Peyer's patch (tissue), 4 donors: ENCODE results near the gene SHANK2. TPM values are rescaled to one million over a fixed set of nuclear protein-coding genes. Genes with fewer than 3 reads are reported as not detected.
A peak's percentile ranks its signal among the peaks of the same experiment; 100 is the strongest.

Experiments used
- DNase-seq, 3 donors: peaks; one replicate each; pipeline ENCODE4 v3.0.0-alpha.2; 2017 to 2019
- H3K27ac ChIP-seq, 4 donors: fragments of 200-600 bp; sonication (generic); one replicate each; pipeline ENCODE4 v1.5.1; 2016 to 2019
- H3K27me3 ChIP-seq, 2 donors: fragments of 200-600 bp; sonication (generic); one replicate each; pipeline ENCODE4 v1.5.1; 2019
- H3K36me3 ChIP-seq, 3 donors: fragments of 200-600 bp; sonication (generic); one replicate each; pipeline ENCODE4 v1.5.1; 2016 to 2019
- H3K4me1 ChIP-seq, 4 donors: fragments of 200-600 bp; sonication (generic); one replicate each; pipeline ENCODE4 v1.5.1; 2016 to 2019
- H3K4me3 ChIP-seq, 4 donors: fragments of 200-600 bp; sonication (generic); 1 replicate in 3 of 4; 2 replicates in 1 of 4; pipeline ENCODE4 v1.5.1; 2016 to 2019; ENCODE audit warnings: mild to moderate bottlenecking in 1 of 4
- H3K9me3 ChIP-seq, 4 donors: fragments of 200-600 bp; sonication (generic); one replicate each; pipeline ENCODE4 v1.5.1; 2016 to 2019; ENCODE audit warnings: mild to moderate bottlenecking in 1 of 4
- POLR2A ChIP-seq, 2 donors: fragments of 450-650 bp; IDR thresholded peaks; one replicate each; pipeline ENCODE4 v1.5.1; 2017; ENCODE audit warnings: antibody characterized with exemption in 2 of 2, mild to moderate bottlenecking in 2 of 2, moderate library complexity in 2 of 2
- total RNA-seq, 4 donors: library from RNA; depleted of rRNA; stranded (reverse); fragments of >200 nt; gene quantifications; one replicate each; pipeline ENCODE4 v1.1.0, GENCODE V29; 2016
- TF ChIP-seq, protein P1 (sequence below), 6 experiments: fragments of 450-650 bp in 4 of 6; fragments of 200-600 bp in 2 of 6; sonication (generic) in 1 of 6; IDR thresholded peaks; one replicate each; pipeline ENCODE4 v1.5.1; 2017 to 2019; ENCODE audit warnings: antibody characterized with exemption in 6 of 6, mild to moderate bottlenecking in 3 of 6, moderate library complexity in 1 of 6

Gene SHANK2
- total RNA-seq, 4 donors from 2014 or later = 26.1 to 109 (median 56.6) TPM

DNA sequence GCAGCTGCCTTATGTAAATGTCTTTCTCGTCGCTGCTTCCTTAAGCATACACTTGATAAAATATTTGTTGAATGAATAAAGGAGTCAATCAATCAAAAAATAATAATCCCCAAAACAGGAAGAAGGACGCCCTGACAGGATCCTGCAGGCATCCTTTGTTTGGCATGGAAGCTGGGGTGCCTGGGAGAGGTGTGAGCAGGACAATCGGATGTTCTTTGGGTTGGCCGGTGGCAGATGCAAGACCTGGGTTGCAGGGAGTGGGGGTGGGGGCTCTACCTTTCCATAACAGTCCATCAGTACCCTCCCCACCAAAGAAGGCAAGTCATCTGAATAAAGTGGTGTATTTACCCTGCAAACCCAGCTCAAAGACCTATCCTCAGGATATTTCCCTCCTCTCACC is 1.4 kb upstream of the SHANK2 start:
- H3K4me1 ChIP-seq = peaks cover 0 to 19% (median 5%) of the 10 kb centered on the region in 4 donors
- H3K27ac ChIP-seq = no peak overlapping the region
- no peak overlapping the region for H3K4me3 ChIP-seq

DNA sequence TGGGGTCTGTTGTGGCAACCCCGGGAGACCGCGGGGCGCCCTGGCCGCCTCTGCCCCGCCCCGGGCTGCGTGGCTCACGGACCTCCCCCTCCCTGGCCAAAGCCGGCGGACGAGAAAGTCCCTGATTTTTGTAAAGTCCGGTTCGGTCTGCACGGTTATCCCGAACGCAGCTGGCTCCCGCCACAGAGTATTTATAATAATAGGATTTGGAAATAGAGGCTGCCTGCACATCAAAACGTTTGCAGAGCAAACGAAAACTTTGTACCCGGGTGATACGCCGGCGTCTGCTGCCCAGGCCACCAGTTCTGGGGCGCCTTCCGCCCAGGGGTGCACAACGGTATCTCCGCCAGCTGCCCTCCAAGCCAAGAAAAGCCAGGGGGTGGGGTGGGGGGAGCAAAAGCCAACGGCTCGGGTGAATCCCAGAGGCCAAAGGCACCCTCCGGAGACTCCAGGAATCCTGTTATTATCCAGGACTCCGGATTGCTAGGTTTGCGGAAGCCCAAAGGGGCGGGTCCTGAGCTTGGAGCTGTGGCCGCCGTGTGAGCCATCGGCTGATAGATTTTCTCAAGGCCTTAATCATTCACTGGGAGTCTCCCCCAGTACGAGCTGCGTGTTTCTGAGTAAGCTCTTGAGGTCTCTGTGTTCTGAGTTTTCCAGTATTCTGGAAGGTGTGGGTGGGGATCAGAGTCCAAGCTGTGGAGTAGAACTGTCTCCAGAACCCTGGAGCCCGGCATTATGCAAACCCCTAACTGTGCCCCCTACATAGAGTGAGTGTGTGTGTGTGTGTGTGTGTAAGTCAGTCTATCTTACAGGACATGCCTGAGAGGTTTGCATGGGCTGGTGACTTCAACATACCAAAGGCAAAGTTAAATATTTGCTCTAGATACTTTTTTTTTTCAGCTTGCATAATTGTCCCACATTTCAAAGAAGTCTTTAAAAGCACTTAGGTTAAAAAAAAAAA is 673 bp upstream of the SHANK2 start:
- no peaks in the 10 kb centered on the region for H3K36me3 ChIP-seq
- peak overlapping the region in 3 of 4 donors; percentile 65 to 88 (median 68) for H3K27ac ChIP-seq
- no peaks in the 10 kb centered on the region for H3K27me3 ChIP-seq
- peak in 2 of 3 donors; percentile 53 to 70 for DNase-seq
- no peaks in the 10 kb centered on the region for H3K9me3 ChIP-seq
- H3K4me3 ChIP-seq = peak overlapping the region; percentile 31 to 74 (median 52)
- H3K4me1 ChIP-seq = peaks cover 0 to 19% (median 5%) of the 10 kb centered on the region in 4 donors
- TF ChIP-seq POLR2A (IDR thresholded peaks at IDR 0.05) = no peak
- TF ChIP-seq, protein P1, sequence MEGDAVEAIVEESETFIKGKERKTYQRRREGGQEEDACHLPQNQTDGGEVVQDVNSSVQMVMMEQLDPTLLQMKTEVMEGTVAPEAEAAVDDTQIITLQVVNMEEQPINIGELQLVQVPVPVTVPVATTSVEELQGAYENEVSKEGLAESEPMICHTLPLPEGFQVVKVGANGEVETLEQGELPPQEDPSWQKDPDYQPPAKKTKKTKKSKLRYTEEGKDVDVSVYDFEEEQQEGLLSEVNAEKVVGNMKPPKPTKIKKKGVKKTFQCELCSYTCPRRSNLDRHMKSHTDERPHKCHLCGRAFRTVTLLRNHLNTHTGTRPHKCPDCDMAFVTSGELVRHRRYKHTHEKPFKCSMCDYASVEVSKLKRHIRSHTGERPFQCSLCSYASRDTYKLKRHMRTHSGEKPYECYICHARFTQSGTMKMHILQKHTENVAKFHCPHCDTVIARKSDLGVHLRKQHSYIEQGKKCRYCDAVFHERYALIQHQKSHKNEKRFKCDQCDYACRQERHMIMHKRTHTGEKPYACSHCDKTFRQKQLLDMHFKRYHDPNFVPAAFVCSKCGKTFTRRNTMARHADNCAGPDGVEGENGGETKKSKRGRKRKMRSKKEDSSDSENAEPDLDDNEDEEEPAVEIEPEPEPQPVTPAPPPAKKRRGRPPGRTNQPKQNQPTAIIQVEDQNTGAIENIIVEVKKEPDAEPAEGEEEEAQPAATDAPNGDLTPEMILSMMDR (IDR thresholded peaks at IDR 0.05) = no peak

More for the DNA sequence above, 1.4 kb upstream of the SHANK2 start:
- no peak for TF ChIP-seq POLR2A (IDR thresholded peaks at IDR 0.05)
- TF ChIP-seq, protein P1 (IDR thresholded peaks at IDR 0.05) = no peak
- H3K9me3 ChIP-seq = peaks cover 0 to 2% (median 0%) of the 10 kb centered on the region in 4 donors
- H3K27me3 ChIP-seq = no peaks in the 10 kb centered on the region
- H3K36me3 ChIP-seq = no peaks in the 10 kb centered on the region
- DNase-seq = no peak

DNA sequence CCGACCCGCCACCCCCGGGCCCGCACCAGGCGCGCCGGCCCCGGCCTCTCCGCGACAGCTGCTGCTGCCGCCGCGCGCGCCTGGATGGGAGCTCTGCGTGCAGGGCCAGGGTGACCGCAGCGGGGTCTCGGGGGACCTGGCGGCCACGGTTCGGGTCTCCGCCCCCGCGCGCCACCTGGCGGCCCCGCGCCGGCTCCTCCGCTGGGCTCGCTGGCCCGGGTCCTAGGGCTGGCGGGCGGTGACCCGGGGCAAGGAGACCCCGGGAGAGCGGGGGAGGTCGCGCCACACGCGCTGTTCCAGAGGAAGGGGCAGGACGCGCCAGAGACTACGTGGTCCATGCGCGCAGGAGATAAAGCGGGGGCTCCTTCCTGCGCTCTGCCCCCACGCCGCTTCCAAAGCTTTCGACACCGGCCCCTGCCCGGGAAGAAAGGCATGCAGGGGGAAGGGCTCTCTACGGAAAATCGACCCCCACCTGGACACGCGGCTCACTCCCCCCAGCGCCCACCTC is 562 bp downstream of the SHANK2 start:
- Histone ChIP-seq H3K4me1 (peaks cover 0 to 19% (median 5%) of the 10 kb centered on the region in 4 donors), H3K4me3 (peak overlapping the region; percentile 31 to 74 (median 52))

GRCh38 chr11:71251151-71251721 is 1.1 kb downstream of the SHANK2 start:
- Histone ChIP-seq H3K4me3 (peak overlapping the region; percentile 31 to 74 (median 52)), H3K4me1 (peaks cover 0 to 19% (median 5%) of the 10 kb centered on the region in 4 donors), H3K9me3 (no peaks in the 10 kb centered on the region), H3K27me3 (no peaks in the 10 kb centered on the region), H3K27ac (peak overlapping the region in 1 of 4 donors; percentile 88), H3K36me3 (no peaks in the 10 kb centered on the region)
- DNase-seq = peak in 1 of 3 donors; percentile 40
- no peak for TF ChIP-seq POLR2A (IDR thresholded peaks at IDR 0.05)
- TF ChIP-seq, protein P1 (IDR thresholded peaks at IDR 0.05) = no peak

More for the DNA sequence above, 562 bp downstream of the SHANK2 start:
- Histone ChIP-seq H3K27ac (peak overlapping the region in 3 of 4 donors; percentile 65 to 88 (median 68)), H3K27me3 (no peaks in the 10 kb centered on the region), H3K9me3 (no peaks in the 10 kb centered on the region), H3K36me3 (no peaks in the 10 kb centered on the region)
- TF ChIP-seq, protein P1 (IDR thresholded peaks at IDR 0.05) = peak in 5 of 6 experiments; percentile 6 to 66 (median 63)
- no peak for TF ChIP-seq POLR2A (IDR thresholded peaks at IDR 0.05)
- DNase-seq = peak in 2 of 3 donors; percentile 52 to 66

DNA sequence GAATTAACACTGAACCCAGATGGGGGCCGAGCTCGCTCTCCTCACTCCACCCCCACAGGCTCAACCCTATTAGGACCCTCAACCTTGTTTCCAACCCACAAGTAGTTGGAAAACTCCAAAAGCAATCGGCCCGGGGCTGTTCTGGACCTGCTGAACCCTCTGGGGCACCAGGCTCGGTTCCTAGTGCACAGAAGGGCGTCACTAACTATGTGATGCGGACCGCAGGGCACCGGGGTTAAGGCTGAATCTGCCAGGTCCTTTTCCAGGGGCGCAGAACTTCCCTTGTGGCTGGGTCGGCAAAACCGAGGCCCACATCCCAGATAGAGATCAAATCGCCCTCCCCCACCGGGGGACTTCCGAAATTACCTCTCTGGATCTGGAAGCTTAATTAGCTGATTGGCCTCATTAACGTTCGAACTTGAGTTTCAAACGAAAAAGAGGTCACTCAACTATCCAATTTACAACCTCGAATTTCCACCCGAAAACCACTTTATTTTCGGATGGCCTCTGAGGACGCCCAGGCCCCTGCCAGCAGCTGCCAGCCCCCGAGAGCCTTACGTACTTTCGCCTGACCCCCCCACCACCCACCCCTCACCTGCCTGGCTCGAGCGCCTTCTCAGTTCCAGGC is 1.7 kb downstream of the SHANK2 start:
- no peak overlapping the region for H3K27ac ChIP-seq
- H3K4me3 ChIP-seq = peak overlapping the region in 2 of 4 donors; percentile 64 to 74
- no peaks in the 10 kb centered on the region for H3K27me3 ChIP-seq
- DNase-seq = peak in 1 of 3 donors; percentile 34
- peaks cover 0 to 19% (median 5%) of the 10 kb centered on the region in 4 donors for H3K4me1 ChIP-seq
- no peaks in the 10 kb centered on the region for H3K9me3 ChIP-seq
- no peak for TF ChIP-seq POLR2A (IDR thresholded peaks at IDR 0.05)
- TF ChIP-seq, protein P1 (IDR thresholded peaks at IDR 0.05) = no peak
- H3K36me3 ChIP-seq = no peaks in the 10 kb centered on the region
